Astrocyte (in vitro differentiated cells and primary cell): ENCODE data around the gene KATNB1.

Experiments
- EZH2 ChIP-seq: IDR thresholded peaks from 2 replicates; pipeline ENCODE4 v1.6.1; 2012; ENCODE audit warnings: mild to moderate bottlenecking, low read length, inconsistent platforms; ENCODE audit not compliant: insufficient read depth
- TF ChIP-seq, protein P1 (sequence below): IDR thresholded peaks from 2 replicates; pipeline ENCODE4 v1.5.1; 2011; ENCODE audit warnings: low read depth, mild to moderate bottlenecking, inconsistent platforms, low read length, moderate library complexity; ENCODE audit not compliant: insufficient read depth

GRCh38 chr16:57791893-57792461 is 56.4 kb downstream of the KATNB1 start:
- TF ChIP-seq EZH2 = no peak
- TF ChIP-seq, protein P1, sequence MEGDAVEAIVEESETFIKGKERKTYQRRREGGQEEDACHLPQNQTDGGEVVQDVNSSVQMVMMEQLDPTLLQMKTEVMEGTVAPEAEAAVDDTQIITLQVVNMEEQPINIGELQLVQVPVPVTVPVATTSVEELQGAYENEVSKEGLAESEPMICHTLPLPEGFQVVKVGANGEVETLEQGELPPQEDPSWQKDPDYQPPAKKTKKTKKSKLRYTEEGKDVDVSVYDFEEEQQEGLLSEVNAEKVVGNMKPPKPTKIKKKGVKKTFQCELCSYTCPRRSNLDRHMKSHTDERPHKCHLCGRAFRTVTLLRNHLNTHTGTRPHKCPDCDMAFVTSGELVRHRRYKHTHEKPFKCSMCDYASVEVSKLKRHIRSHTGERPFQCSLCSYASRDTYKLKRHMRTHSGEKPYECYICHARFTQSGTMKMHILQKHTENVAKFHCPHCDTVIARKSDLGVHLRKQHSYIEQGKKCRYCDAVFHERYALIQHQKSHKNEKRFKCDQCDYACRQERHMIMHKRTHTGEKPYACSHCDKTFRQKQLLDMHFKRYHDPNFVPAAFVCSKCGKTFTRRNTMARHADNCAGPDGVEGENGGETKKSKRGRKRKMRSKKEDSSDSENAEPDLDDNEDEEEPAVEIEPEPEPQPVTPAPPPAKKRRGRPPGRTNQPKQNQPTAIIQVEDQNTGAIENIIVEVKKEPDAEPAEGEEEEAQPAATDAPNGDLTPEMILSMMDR = no peak
